NT2/D1 (cell line): ENCODE data around the gene EDA2R.

Experiments
- SUZ12 ChIP-seq: IDR thresholded peaks from 2 replicates; pipeline ENCODE4 v1.6.1; 2011; ENCODE audit not compliant: insufficient read length, insufficient read depth; ENCODE audit errors: extremely low read depth
- YY1 ChIP-seq: IDR thresholded peaks from 2 replicates; pipeline ENCODE4 v1.6.1; 2011; ENCODE audit not compliant: insufficient read length, insufficient read depth
- ZNF274 ChIP-seq: IDR thresholded peaks from 2 replicates; pipeline ENCODE4 v1.6.1; 2011; ENCODE audit warnings: mild to moderate bottlenecking, low read depth, low read length

GRCh38 chrX:66553973-66554372 is 84.9 kb downstream of the EDA2R start:
- no peak for TF ChIP-seq SUZ12
- no peak for TF ChIP-seq YY1
- TF ChIP-seq ZNF274: no peak
